B cell (primary cell): ENCODE results near the gene FMNL2. TPM values are rescaled to one million over a fixed set of nuclear protein-coding genes. Genes with fewer than 3 reads are reported as not detected.

Experiments
- ATAC-seq: fragments of 200-7000 bp; cut with Tn5 transposase; one replicate; pipeline ENCODE4 v1.10.0; 2021; ENCODE audit warnings: low read depth, mild to moderate bottlenecking, moderate number of reproducible peaks, moderate library complexity
- CTCF ChIA-PET: fragments of 350-600 bp; sonication (Branson Sonifier 250); formaldehyde crosslinking; loops from one replicate; lab custom pipeline; 2021; ENCODE audit warnings: antibody characterized with exemption, inconsistent platforms; lab: Charles Lee
- POLR2A ChIA-PET: fragments of 350-600 bp; sonication (Branson Sonifier 250); formaldehyde crosslinking; loops from one replicate; lab custom pipeline; 2021; ENCODE audit warnings: antibody characterized with exemption; lab: Charles Lee
- DNase-seq: peaks from one replicate; pipeline ENCODE4 v3.0.0; 2013
- H2AFZ ChIP-seq: 2 replicates; pipeline ENCODE4 v1.6.1; 2012; ENCODE audit warnings: mild to moderate bottlenecking, low read depth, low read length; ENCODE audit not compliant: insufficient read depth, poor library complexity, severe bottlenecking
- H3K27ac ChIP-seq, 2 donors: 1 replicate in 1 of 2; 2 replicates in 1 of 2; pipeline ENCODE4 v1.5.1; 2012 to 2013; ENCODE audit warnings: low read length in 2 of 2, mild to moderate bottlenecking in 2 of 2, moderate library complexity in 1 of 2
- H3K27me3 ChIP-seq, 4 experiments: fragments of 200-600 bp in 1 of 4; sonication (generic) in 1 of 4; replicated peaks in 1 of 4; 1 replicate in 2 of 4; 2 replicates in 2 of 4; pipeline versions ENCODE4 v1.6.1 to v1.7.0; 2013 to 2016; ENCODE audit warnings: low read length in 3 of 4, mild to moderate bottlenecking in 2 of 4, mixed read lengths in 1 of 4, moderate library complexity in 1 of 4; ENCODE audit not compliant: insufficient read depth in 4 of 4, control insufficient read depth in 3 of 4; ENCODE audit errors: control extremely low read depth in 1 of 4
- H3K36me3 ChIP-seq, 2 experiments: replicated peaks in 1 of 2; 1 replicate in 1 of 2; 2 replicates in 1 of 2; pipeline versions ENCODE4 v1.6.1 to v1.7.1; 2013; ENCODE audit warnings: low read length in 1 of 2; ENCODE audit not compliant: insufficient read depth in 2 of 2, control insufficient read depth in 1 of 2; ENCODE audit errors: control extremely low read depth in 1 of 2, extremely low read depth in 1 of 2
- H3K4me1 ChIP-seq, 2 donors: fragments of 200-600 bp in 1 of 2; sonication (generic) in 1 of 2; 1 replicate in 1 of 2; 2 replicates in 1 of 2; pipeline versions ENCODE4 v1.5.1 to v1.6.1; 2013 to 2017; ENCODE audit warnings: low read length in 2 of 2; ENCODE audit not compliant: control insufficient read depth in 2 of 2, insufficient read depth in 2 of 2
- H3K4me2 ChIP-seq: replicated peaks from 2 replicates; pipeline ENCODE3; 2012; ENCODE audit warnings: mild to moderate bottlenecking, low read depth, low read length; ENCODE audit not compliant: poor library complexity, severe bottlenecking
- H3K4me3 ChIP-seq, 5 experiments: fragments of 200-600 bp in 1 of 5; sonication (generic) in 1 of 5; 1 replicate in 3 of 5; 2 replicates in 2 of 5; pipeline versions ENCODE4 v1.5.1 to v1.7.0; 2011 to 2016; ENCODE audit warnings: low read length in 4 of 5, mild to moderate bottlenecking in 4 of 5, low read depth in 2 of 5, control low read depth in 1 of 5, moderate library complexity in 1 of 5; ENCODE audit not compliant: insufficient read depth in 1 of 5; ENCODE audit errors: control extremely low read depth in 1 of 5, extremely low read depth in 1 of 5
- H3K79me2 ChIP-seq: fragments of 200-600 bp; sonication (generic); one replicate; pipeline ENCODE4 v1.6.0; 2016; ENCODE audit warnings: low read length; ENCODE audit not compliant: control insufficient read depth, insufficient read depth
- H3K9ac ChIP-seq: fragments of 200-600 bp; sonication (generic); 2 replicates; pipeline ENCODE4 v1.6.1; 2017; ENCODE audit warnings: mild to moderate bottlenecking, low read length, moderate library complexity
- H3K9me3 ChIP-seq, 3 donors: one replicate each; pipeline versions ENCODE4 v1.6.1 to v1.7.1; 2013; ENCODE audit warnings: low read length in 2 of 3; ENCODE audit not compliant: control insufficient read depth in 2 of 3, insufficient read depth in 1 of 3; ENCODE audit errors: control extremely low read depth in 1 of 3
- H4K20me1 ChIP-seq: 2 replicates; pipeline ENCODE4 v1.6.0; 2012; ENCODE audit warnings: mild to moderate bottlenecking, low read length; ENCODE audit not compliant: insufficient read depth, control insufficient read depth, poor library complexity, severe bottlenecking
- H3K27ac Mint-ChIP-seq: one replicate; pipeline ENCODE4 v1.8.0; 2021; ENCODE audit warnings: mixed read lengths
- H3K27me3 Mint-ChIP-seq: one replicate; pipeline ENCODE4 v1.8.0; 2021; ENCODE audit warnings: mixed read lengths
- H3K4me1 Mint-ChIP-seq: one replicate; pipeline ENCODE4 v1.8.0; 2021; ENCODE audit warnings: mixed read lengths
- H3K4me3 Mint-ChIP-seq: one replicate; pipeline ENCODE4 v1.8.0; 2021; ENCODE audit warnings: mixed read lengths
- H3K9me3 Mint-ChIP-seq: one replicate; pipeline ENCODE4 v1.8.0; 2022; ENCODE audit warnings: mixed read lengths; ENCODE audit not compliant: insufficient read depth
- EZH2 ChIP-seq: IDR thresholded peaks from 2 replicates; pipeline ENCODE4 v1.6.1; 2012; ENCODE audit warnings: borderline replicate concordance, low read depth, mild to moderate bottlenecking, moderate library complexity, low read length; ENCODE audit not compliant: insufficient read depth, poor library complexity, severe bottlenecking
- WGBS: methylation state at CpG from one replicate; pipeline ENCODE4 v1.1.5; 2013; ENCODE audit warnings: missing lambda C conversion rate; ENCODE audit not compliant: insufficient coverage; 5-methylcytosine and 5-hydroxymethylcytosine counted together
- intact Hi-C: fragments of 100-400 bp; cut with micrococcal nuclease; formaldehyde crosslinking; loops from one replicate; pipeline ENCODE4 v1.10.0; 2022
- polyA plus RNA-seq: library from polyadenylated mRNA; depleted of rRNA; stranded (reverse); fragments of >200 nt; gene quantifications from 2 replicates; pipeline ENCODE4 v1.2.3, GENCODE V29; 2012
- total RNA-seq, 2 donors: library from RNA; stranded (reverse); fragments of 120-200 nt in 1 of 2; gene quantifications; 1 replicate in 1 of 2; 2 replicates in 1 of 2; pipeline versions ENCODE4 v1.2.3 to v1.2.4, GENCODE V29; 2013 to 2022
- TF ChIP-seq, protein P1 (sequence below): fragments of 200-600 bp; IDR thresholded peaks from one replicate; pipeline ENCODE4 v1.8.0; 2022; ENCODE audit warnings: antibody characterized with exemption, mild to moderate bottlenecking

FMNL2 gene
- total and polyA plus RNA-seq, 2 donors (not counting 1 experiment from before 2014, with no cell fraction given): 0.73 to 8.8 TPM

- no peak for TF ChIP-seq EZH2
- TF ChIP-seq, protein P1, sequence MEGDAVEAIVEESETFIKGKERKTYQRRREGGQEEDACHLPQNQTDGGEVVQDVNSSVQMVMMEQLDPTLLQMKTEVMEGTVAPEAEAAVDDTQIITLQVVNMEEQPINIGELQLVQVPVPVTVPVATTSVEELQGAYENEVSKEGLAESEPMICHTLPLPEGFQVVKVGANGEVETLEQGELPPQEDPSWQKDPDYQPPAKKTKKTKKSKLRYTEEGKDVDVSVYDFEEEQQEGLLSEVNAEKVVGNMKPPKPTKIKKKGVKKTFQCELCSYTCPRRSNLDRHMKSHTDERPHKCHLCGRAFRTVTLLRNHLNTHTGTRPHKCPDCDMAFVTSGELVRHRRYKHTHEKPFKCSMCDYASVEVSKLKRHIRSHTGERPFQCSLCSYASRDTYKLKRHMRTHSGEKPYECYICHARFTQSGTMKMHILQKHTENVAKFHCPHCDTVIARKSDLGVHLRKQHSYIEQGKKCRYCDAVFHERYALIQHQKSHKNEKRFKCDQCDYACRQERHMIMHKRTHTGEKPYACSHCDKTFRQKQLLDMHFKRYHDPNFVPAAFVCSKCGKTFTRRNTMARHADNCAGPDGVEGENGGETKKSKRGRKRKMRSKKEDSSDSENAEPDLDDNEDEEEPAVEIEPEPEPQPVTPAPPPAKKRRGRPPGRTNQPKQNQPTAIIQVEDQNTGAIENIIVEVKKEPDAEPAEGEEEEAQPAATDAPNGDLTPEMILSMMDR: no peak
- ChIA-PET CTCF (interaction anchor here (0.8 kb wide), 2 partner anchors 11 to 434 kb away, joined by 3 read pairs; no protein-coding TSS in a partner anchor), POLR2A (no interaction called here)
- no peak for ATAC-seq
- no peaks in the 10 kb centered on the region for H3K4me1 ChIP-seq
- no peak overlapping the region for H3K27ac Mint-ChIP-seq
- H4K20me1 ChIP-seq: no peaks in the 10 kb centered on the region
- no peak overlapping the region for H3K9ac ChIP-seq
- H3K4me2 ChIP-seq: no peak overlapping the region
- no peak for DNase-seq
- no peaks in the 10 kb centered on the region for H3K79me2 ChIP-seq
- intact Hi-C loops: no loop called here
- no peak overlapping the region for H3K4me3 ChIP-seq
- no CpG with 5 or more reads among the region's 2 CpGs for WGBS
- H3K4me3 Mint-ChIP-seq: no peak overlapping the region
- no peaks in the 10 kb centered on the region for H3K9me3 Mint-ChIP-seq
- no peaks in the 10 kb centered on the region for H3K9me3 ChIP-seq
- H3K36me3 ChIP-seq: no peaks in the 10 kb centered on the region
- H3K4me1 Mint-ChIP-seq: no peaks in the 10 kb centered on the region
- H2AFZ ChIP-seq: no peak overlapping the region
- H3K27me3 ChIP-seq: no peaks in the 10 kb centered on the region
- no peak overlapping the region for H3K27ac ChIP-seq
- H3K27me3 Mint-ChIP-seq: no peaks in the 10 kb centered on the region
These were observed 288.8 kb downstream of the FMNL2 start for GRCh38 chr2:152623775-152624174.

- 80% methylated on average over 2 of the region's 3 CpGs for WGBS
These were observed 289.8 kb downstream of the FMNL2 start for GRCh38 chr2:152624805-152625204.

More at GRCh38 chr2:152624805-152625204, 289.8 kb downstream of the FMNL2 start:
- Histone ChIP-seq H3K9ac (no peak overlapping the region), H3K36me3 (no peaks in the 10 kb centered on the region), H3K9me3 (no peaks in the 10 kb centered on the region), H3K79me2 (no peaks in the 10 kb centered on the region), H3K27ac (no peak overlapping the region), H3K4me3 (no peak overlapping the region), H3K4me1 (no peaks in the 10 kb centered on the region), H4K20me1 (no peaks in the 10 kb centered on the region), H3K27me3 (no peaks in the 10 kb centered on the region), H2AFZ (no peak overlapping the region), H3K4me2 (no peak overlapping the region)
- CTCF ChIA-PET: no interaction called here
- ATAC-seq (no peak), DNase-seq (no peak)
- Mint-ChIP-seq H3K4me1 (no peaks in the 10 kb centered on the region), H3K9me3 (no peaks in the 10 kb centered on the region), H3K4me3 (no peak overlapping the region), H3K27me3 (no peaks in the 10 kb centered on the region), H3K27ac (no peak overlapping the region)
- POLR2A ChIA-PET: no interaction called here
- intact Hi-C loops: no loop called here
- TF ChIP-seq EZH2: no peak
- TF ChIP-seq, protein P1: no peak
